Measurements from ENCODE around the gene RAB33A. TPM values are rescaled to one million over a fixed set of nuclear protein-coding genes. Genes with fewer than 3 reads are reported as not detected.

Gene RAB33A
- total and polyA plus RNA-seq, 2 experiments from 2014 or later, result 2.8 to 7.2 TPM

DNA sequence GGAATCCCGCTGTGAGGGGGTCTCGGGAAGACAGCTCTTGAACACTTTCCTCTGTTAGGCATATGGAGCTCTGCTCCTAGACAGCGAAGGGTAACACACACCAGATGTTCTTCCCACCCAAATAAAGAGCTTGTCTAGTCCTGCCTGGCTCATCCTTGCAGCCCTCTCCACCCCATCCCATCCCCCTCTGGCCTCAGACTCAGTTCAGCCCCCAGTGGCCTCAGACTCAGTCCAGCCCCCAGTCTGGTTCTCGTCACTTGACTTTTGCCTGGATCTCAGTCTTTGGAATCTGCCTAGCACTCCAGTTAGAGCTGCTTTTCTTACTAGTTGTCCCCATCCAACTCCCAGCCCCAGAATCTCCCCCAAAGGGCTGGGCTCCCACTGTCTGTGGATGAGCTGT lies 14.9 kb downstream of the RAB33A start:
- DNase-seq (ENCODE audit: low read depth in 1 of 2, low spot score in 1 of 2), result peak in 1 of 2 donors; percentile 14
- no peaks in the 10 kb centered on the region for H3K4me1 ChIP-seq (ENCODE audit: low read depth)
- H3K4me3 ChIP-seq, result no peak overlapping the region
- no peaks in the 10 kb centered on the region for H3K9me3 ChIP-seq (ENCODE audit: low read depth)
- H3K36me3 ChIP-seq, result no peaks in the 10 kb centered on the region
- no peaks in the 10 kb centered on the region for H3K27me3 ChIP-seq
- no peak overlapping the region for H3K27ac ChIP-seq
- TF ChIP-seq, protein P1, sequence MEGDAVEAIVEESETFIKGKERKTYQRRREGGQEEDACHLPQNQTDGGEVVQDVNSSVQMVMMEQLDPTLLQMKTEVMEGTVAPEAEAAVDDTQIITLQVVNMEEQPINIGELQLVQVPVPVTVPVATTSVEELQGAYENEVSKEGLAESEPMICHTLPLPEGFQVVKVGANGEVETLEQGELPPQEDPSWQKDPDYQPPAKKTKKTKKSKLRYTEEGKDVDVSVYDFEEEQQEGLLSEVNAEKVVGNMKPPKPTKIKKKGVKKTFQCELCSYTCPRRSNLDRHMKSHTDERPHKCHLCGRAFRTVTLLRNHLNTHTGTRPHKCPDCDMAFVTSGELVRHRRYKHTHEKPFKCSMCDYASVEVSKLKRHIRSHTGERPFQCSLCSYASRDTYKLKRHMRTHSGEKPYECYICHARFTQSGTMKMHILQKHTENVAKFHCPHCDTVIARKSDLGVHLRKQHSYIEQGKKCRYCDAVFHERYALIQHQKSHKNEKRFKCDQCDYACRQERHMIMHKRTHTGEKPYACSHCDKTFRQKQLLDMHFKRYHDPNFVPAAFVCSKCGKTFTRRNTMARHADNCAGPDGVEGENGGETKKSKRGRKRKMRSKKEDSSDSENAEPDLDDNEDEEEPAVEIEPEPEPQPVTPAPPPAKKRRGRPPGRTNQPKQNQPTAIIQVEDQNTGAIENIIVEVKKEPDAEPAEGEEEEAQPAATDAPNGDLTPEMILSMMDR (IDR thresholded peaks at IDR 0.05; ENCODE audit: low read depth, low read length), result no peak

DNA sequence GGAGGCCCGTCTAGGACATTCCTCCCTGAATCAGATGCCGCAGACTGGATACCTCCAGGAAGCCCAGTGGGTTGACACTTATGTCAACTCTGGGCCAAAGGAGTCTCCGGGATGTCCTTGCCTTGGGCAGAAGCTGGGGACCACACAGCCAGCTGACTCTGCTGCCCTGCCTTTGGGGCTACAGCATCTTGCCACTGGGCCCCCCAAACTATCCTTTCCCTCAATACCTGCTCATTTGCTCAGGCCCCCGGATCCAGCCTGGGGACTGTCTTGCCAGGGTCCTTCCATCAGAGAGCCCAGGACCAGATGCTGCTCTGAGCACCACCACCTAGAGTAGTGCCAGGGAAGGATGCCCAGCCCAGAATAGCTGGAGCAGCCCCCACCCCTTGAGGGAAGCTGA lies 19.0 kb downstream of the RAB33A start:
- H3K27ac ChIP-seq, result no peak overlapping the region
- H3K4me3 ChIP-seq, result no peak overlapping the region
- TF ChIP-seq, protein P1 (IDR thresholded peaks at IDR 0.05; ENCODE audit: low read depth, low read length), result no peak
- H3K27me3 ChIP-seq, result no peaks in the 10 kb centered on the region
- H3K9me3 ChIP-seq (ENCODE audit: low read depth), result peaks cover 3% of the 10 kb centered on the region
- no peak for DNase-seq (ENCODE audit: low read depth in 1 of 2, low spot score in 1 of 2)
- no peaks in the 10 kb centered on the region for H3K4me1 ChIP-seq (ENCODE audit: low read depth)
- no peaks in the 10 kb centered on the region for H3K36me3 ChIP-seq

DNA sequence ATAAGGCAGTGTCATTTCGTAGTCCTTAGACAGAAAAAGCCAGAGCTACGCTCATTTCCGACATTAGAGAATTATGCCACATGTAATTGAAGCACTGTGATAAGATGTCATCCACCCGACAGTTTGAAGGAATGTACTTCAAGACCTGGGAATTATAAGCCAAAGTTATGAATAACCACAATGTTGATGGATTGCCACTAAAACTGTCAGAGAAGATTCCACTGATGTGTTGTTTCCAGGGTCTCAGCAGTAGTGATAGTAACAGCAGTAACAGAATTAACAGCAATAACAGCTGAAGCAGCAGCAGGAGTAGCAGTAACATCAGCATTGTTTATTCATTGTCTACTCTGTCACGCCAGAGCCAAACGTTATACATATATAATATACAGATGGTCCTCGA lies 24.7 kb downstream of the RAB33A start:
- H3K4me3 ChIP-seq, result no peak overlapping the region
- peaks cover 3% of the 10 kb centered on the region for H3K9me3 ChIP-seq (ENCODE audit: low read depth)
- DNase-seq (ENCODE audit: low read depth in 1 of 2, low spot score in 1 of 2), result no peak
- TF ChIP-seq, protein P1 (IDR thresholded peaks at IDR 0.05; ENCODE audit: low read depth, low read length), result no peak
- no peaks in the 10 kb centered on the region for H3K4me1 ChIP-seq (ENCODE audit: low read depth)
- no peak overlapping the region for H3K27ac ChIP-seq
- no peaks in the 10 kb centered on the region for H3K27me3 ChIP-seq
- no peaks in the 10 kb centered on the region for H3K36me3 ChIP-seq

DNA sequence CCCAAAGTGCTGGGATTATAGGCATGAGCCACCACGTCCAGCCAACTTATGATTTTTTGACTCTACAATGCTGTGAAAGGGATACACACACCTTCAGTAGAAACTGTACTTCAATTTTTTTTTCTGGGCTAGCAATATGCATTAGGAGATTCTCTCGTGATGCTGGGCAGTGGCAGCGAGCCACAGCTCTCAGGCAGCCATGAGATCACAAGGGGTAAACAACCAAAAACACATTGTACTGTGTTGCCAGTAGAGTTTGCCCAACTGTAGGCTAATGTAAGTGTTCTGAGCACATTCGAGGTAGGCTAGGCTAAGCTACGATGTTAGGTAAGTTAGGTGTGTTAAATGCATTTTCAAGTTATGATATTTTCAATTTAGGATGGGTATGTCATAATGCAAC lies 25.7 kb downstream of the RAB33A start:
- H3K27ac ChIP-seq, result no peak overlapping the region
- H3K27me3 ChIP-seq, result no peaks in the 10 kb centered on the region
- H3K36me3 ChIP-seq, result no peaks in the 10 kb centered on the region
- no peaks in the 10 kb centered on the region for H3K4me1 ChIP-seq (ENCODE audit: low read depth)
- no peak for DNase-seq (ENCODE audit: low read depth in 1 of 2, low spot score in 1 of 2)
- H3K9me3 ChIP-seq (ENCODE audit: low read depth), result peaks cover 3% of the 10 kb centered on the region
- TF ChIP-seq, protein P1 (IDR thresholded peaks at IDR 0.05; ENCODE audit: low read depth, low read length), result no peak
- no peak overlapping the region for H3K4me3 ChIP-seq

DNA sequence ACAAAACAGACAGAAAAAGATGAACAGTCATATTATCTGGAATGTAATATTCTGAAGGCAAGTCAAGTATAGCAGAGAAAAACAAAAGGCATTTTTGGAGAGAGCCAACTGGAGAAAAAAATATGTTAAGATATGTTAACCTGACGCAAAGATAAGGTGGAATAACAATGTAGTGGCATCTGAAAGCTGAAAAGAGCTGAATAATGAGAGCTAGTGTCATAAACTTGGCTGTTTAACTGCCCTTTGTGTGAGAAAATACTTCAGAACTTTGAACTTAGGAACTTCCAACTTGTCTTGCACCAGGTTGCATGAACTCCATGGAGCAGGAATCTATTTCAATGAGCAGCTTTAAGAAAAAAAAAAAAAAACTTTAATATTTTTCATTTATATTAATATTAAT lies 32.9 kb downstream of the RAB33A start:
- no peaks in the 10 kb centered on the region for H3K9me3 ChIP-seq (ENCODE audit: low read depth)
- DNase-seq (ENCODE audit: low read depth in 1 of 2, low spot score in 1 of 2), result no peak
- H3K27me3 ChIP-seq, result no peaks in the 10 kb centered on the region
- H3K27ac ChIP-seq, result no peak overlapping the region
- no peaks in the 10 kb centered on the region for H3K4me1 ChIP-seq (ENCODE audit: low read depth)
- H3K36me3 ChIP-seq, result peaks cover 3% of the 10 kb centered on the region
- TF ChIP-seq, protein P1 (IDR thresholded peaks at IDR 0.05; ENCODE audit: low read depth, low read length), result no peak
- no peak overlapping the region for H3K4me3 ChIP-seq

Measured in cardiac muscle cell (in vitro differentiated cells and primary cell).